ENCODE data around the gene DOK7. TPM values are rescaled to one million over a fixed set of nuclear protein-coding genes. Genes with fewer than 3 reads are reported as not detected.

The DOK7 gene
- polyA plus RNA-seq, 1 experiment, result not detected

- DNase-seq (ENCODE audit: low read depth, low spot score), result no peak
- no peak for TF ChIP-seq CTCF (IDR thresholded peaks at IDR 0.05; ENCODE audit: low read depth, low read length)
- H3K9me3 ChIP-seq (ENCODE audit: control insufficient read depth, insufficient read depth, low read length), result peaks cover 14% of the 10 kb centered on the region
- H3K27me3 ChIP-seq (ENCODE audit: control insufficient read depth, insufficient read depth, low read length), result peaks cover 23% of the 10 kb centered on the region
- POLR2A ChIA-PET, result no interaction called here
- no peak overlapping the region for H3K4me3 ChIP-seq (ENCODE audit: low read depth, low read length)
- H3K27ac ChIP-seq (ENCODE audit: low read depth, low read length), result no peak overlapping the region
- CTCF ChIA-PET, result interaction anchor here (0.5 to 1.0 kb wide), 2 partner anchors 11 to 108 kb away, joined by 4 to 5 read pairs; no protein-coding TSS in a partner anchor
These were observed 6.5 kb downstream of the DOK7 start for GRCh38 chr4:3469386-3470243.

GRCh38 chr4:3470244-3471097, 7.4 kb downstream of the DOK7 start:
- peak; percentile 37 for DNase-seq (ENCODE audit: low read depth, low spot score)
- ChIA-PET POLR2A (no interaction called here), CTCF (interaction anchor here (0.5 to 2.9 kb wide), 2 partner anchors 10 to 109 kb away, joined by 4 to 25 read pairs; no protein-coding TSS in a partner anchor)
- no peak for TF ChIP-seq CTCF (IDR thresholded peaks at IDR 0.05; ENCODE audit: low read depth, low read length)
- Histone ChIP-seq H3K9me3 (ENCODE audit: control insufficient read depth, insufficient read depth, low read length) (peaks cover 14% of the 10 kb centered on the region), H3K27me3 (ENCODE audit: control insufficient read depth, insufficient read depth, low read length) (peaks cover 21% of the 10 kb centered on the region), H3K27ac (ENCODE audit: low read depth, low read length) (no peak overlapping the region), H3K4me3 (ENCODE audit: low read depth, low read length) (no peak overlapping the region)

- Histone ChIP-seq H3K4me3 (ENCODE audit: low read depth, low read length) (no peak overlapping the region), H3K9me3 (ENCODE audit: control insufficient read depth, insufficient read depth, low read length) (peaks cover 14% of the 10 kb centered on the region), H3K27me3 (ENCODE audit: control insufficient read depth, insufficient read depth, low read length) (peaks cover 19% of the 10 kb centered on the region), H3K27ac (ENCODE audit: low read depth, low read length) (no peak overlapping the region)
- TF ChIP-seq CTCF (IDR thresholded peaks at IDR 0.05; ENCODE audit: low read depth, low read length), result no peak
- no peak for DNase-seq (ENCODE audit: low read depth, low spot score)
- CTCF ChIA-PET, result interaction anchor here (2.9 kb wide), 1 partner anchor 9 kb away, joined by 25 read pairs; no protein-coding TSS in a partner anchor
- POLR2A ChIA-PET, result no interaction called here
These were observed 8.1 kb downstream of the DOK7 start for GRCh38 chr4:3471098-3471760.

- POLR2A ChIA-PET, result no interaction called here
These were observed 8.8 kb downstream of the DOK7 start for GRCh38 chr4:3471886-3472285.

More at GRCh38 chr4:3471886-3472285, 8.8 kb downstream of the DOK7 start:
- no peak for TF ChIP-seq CTCF (IDR thresholded peaks at IDR 0.05; ENCODE audit: low read depth, low read length)
- CTCF ChIA-PET, result interaction anchor here (2.9 kb wide), 1 partner anchor 8 kb away, joined by 25 read pairs; no protein-coding TSS in a partner anchor
- Histone ChIP-seq H3K27ac (ENCODE audit: low read depth, low read length) (no peak overlapping the region), H3K9me3 (ENCODE audit: control insufficient read depth, insufficient read depth, low read length) (peaks cover 14% of the 10 kb centered on the region), H3K4me3 (ENCODE audit: low read depth, low read length) (no peak overlapping the region), H3K27me3 (ENCODE audit: control insufficient read depth, insufficient read depth, low read length) (peaks cover 19% of the 10 kb centered on the region)
- DNase-seq (ENCODE audit: low read depth, low spot score), result no peak
